Activated T-cell treated with anti-CD3 and anti-CD28 coated beads for 4 hours (primary cell): ENCODE measurements around the gene NLRC5.
A peak's percentile ranks its signal among the peaks of the same experiment; 100 is the strongest.

Experiments
- DNase-seq: peaks from one replicate; pipeline ENCODE4 v3.0.0-alpha.2; 2020

NLRC5 gene, protein sequence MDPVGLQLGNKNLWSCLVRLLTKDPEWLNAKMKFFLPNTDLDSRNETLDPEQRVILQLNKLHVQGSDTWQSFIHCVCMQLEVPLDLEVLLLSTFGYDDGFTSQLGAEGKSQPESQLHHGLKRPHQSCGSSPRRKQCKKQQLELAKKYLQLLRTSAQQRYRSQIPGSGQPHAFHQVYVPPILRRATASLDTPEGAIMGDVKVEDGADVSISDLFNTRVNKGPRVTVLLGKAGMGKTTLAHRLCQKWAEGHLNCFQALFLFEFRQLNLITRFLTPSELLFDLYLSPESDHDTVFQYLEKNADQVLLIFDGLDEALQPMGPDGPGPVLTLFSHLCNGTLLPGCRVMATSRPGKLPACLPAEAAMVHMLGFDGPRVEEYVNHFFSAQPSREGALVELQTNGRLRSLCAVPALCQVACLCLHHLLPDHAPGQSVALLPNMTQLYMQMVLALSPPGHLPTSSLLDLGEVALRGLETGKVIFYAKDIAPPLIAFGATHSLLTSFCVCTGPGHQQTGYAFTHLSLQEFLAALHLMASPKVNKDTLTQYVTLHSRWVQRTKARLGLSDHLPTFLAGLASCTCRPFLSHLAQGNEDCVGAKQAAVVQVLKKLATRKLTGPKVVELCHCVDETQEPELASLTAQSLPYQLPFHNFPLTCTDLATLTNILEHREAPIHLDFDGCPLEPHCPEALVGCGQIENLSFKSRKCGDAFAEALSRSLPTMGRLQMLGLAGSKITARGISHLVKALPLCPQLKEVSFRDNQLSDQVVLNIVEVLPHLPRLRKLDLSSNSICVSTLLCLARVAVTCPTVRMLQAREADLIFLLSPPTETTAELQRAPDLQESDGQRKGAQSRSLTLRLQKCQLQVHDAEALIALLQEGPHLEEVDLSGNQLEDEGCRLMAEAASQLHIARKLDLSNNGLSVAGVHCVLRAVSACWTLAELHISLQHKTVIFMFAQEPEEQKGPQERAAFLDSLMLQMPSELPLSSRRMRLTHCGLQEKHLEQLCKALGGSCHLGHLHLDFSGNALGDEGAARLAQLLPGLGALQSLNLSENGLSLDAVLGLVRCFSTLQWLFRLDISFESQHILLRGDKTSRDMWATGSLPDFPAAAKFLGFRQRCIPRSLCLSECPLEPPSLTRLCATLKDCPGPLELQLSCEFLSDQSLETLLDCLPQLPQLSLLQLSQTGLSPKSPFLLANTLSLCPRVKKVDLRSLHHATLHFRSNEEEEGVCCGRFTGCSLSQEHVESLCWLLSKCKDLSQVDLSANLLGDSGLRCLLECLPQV (N-terminal part only)

GRCh38 chr16:56988948-56989945 is at the start of gene NLRC5:
NLRC5 (plus strand) TSS chr16:56989557; CDS start chr16:57020713, 31,156 bp downstream.
- DNase-seq: peak; percentile 97

- DNase-seq: no peak
Measured at GRCh38 chr16:56939801-56940200, 49.6 kb upstream of the NLRC5 start.

DNA sequence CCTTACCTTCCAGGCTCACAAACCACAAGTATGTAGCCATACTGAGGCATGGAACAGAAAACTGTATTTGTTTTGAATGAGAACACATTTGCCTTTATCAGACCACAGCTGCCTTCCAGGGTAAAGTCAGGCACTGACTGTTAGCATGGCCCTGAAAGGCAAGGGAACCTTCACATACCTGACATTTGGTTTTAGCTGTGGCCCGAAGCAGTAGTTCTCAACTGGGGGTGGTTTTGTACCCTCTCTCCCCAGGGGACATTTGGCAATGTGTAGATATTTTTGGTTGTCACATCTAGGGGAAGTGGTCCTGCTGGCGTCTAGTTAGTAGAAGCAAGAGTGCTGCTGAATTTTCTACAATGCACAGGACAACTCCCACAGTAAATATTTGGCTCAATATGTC is 48.3 kb upstream of the NLRC5 start:
- no peak for DNase-seq

DNA sequence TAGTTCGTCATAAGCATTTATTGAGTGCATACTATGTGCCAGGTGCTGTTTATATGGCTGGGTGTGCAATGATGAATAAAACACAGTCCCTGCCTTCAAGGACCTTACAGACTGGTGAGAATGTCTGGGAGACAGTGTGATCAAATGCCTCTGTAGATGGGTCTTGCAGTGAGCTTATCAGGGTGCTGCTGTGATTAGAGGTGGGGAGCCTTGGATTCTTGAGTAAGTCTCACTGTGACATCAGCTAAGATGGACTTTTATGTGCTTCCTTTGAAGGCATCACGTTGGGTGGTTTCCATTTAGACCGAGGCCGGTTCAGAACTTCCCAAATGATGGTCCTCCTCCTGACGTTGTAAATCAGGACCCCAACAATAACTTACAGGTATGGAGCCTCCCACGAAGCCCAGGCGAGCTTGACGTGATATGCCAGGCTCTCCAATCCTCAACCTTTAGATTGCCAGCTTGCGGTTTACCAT is 47.5 kb upstream of the NLRC5 start:
- no peak for DNase-seq

GRCh38 chr16:56943761-56944375 is 45.5 kb upstream of the NLRC5 start:
- DNase-seq: no peak

GRCh38 chr16:56944954-56945839 is 44.2 kb upstream of the NLRC5 start:
- DNase-seq: no peak

- no peak for DNase-seq
Measured at GRCh38 chr16:56945847-56946527, 43.4 kb upstream of the NLRC5 start.

DNA sequence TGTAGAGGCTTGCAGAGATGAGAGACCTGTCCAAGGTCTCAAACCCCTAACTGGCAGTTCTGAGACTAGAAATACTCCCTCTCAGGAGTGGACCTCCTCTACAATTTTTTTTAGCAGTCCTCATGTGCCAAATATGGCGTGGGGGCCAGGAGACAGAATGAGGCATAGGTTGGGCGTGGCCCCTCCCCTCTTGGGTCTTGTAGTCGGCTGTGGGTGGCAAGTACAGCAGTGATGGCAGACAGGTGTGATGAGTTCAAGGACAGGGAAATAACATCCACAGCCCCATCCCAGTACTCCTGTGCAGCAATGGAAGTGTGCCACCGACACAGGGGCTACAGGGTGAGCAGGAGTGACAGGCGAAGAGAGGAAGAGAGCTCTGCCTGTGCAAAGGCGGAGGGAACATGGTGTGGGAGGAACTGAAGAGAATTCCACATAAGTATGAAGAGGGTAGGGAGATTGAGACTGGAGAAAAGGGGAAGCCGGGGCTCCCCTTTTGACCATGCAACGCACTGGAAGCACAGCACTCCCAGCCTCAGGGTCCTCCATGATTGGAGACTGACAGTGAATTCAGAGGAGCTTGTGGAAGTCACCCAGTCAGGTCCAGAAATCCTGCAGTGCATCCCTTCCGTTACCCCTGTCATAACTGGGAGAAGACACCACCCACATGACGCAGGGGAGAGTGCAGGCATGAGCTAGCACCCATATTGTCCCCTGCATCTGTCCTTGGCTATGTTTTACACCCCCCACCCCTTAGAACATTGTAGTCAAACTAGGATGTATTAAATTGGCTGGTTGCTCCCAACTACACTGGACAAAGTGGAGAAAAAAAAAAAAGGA is 42.4 kb upstream of the NLRC5 start:
- no peak for DNase-seq

- no peak for DNase-seq
Measured at GRCh38 chr16:56947604-56947995, 41.8 kb upstream of the NLRC5 start.

DNA sequence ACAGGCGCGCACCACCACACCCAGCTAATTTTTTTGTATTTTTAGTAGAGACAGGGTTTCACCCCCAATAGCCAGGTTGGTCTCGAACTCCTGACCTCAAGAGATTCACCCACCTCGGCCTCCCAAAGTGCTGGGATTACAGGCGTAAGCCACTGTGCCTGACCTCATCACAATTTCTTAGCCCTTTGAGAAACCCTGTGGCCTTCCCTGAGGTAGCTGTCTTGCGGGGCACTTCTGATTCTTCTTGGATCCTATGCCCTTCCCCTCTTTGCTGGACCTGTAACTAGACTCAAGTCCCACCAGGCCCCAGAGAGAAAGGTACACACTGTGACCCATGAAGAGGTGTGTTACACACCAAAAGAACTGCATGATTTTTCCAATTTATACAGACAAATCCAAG is 41.1 kb upstream of the NLRC5 start:
- DNase-seq: no peak

DNA sequence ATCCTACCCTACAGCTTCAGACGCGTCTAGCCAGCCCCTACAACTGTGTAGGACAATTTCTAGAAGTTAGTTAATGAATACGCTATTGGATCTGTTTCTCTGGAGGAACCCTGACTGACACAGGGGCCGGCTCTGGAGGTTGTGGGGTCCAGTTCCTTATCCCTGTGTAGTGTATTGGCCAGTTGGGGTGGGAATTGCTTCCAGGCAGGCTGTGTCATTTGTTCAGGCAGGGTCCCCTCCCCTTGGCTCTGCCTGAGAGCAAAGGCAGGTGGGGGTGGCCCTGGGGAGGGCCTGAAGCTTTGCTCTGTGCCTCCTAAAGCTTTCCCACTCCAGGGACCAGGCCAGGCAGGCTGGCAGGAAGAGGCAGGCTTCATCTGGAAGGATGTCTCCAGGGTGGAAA is 39.3 kb upstream of the NLRC5 start:
- no peak for DNase-seq

GRCh38 chr16:56950455-56950854 is 38.9 kb upstream of the NLRC5 start:
- DNase-seq: no peak

DNA sequence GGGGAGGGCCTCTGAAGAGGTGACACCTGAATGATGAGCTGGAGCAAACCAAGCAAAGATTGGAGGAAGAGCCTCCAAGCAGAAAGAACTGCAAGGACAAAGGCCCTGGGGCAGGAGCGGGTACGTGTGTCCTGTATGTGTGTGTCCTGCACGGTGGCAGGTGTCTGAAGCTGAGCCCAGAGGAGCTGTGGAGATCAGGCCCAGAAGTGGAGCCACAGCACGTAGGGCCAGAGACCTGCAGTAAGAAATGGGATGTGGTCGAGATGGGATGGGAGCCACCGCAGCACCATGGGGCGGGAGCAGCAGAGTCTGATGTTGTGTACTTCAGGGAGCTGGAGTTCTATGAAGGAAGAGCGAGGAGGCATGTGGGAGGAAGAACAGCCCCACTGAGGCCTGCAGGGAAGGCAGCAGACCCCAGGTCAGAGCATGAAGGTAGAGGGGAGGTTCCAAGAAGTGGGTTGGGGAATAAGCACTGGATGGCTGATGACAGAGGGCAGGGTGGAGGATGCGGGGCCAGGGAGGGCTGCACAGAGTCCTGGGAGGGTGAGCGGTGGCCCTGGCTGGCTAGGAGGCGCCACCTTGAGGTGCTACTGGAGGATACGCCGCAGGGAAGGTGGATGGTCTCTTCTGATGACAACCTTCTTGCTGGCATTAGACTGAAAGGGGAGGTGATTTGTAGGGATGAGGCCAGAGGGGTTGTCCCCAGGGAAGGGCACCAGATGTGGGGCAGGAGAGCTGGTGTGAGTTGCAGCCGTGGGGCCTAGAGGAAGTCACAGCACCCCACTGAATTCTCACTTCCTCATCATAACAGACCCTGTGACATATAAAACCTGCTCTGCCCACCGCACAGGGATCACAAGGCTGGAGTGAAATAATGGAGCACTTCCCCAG is 38.2 kb upstream of the NLRC5 start:
- no peak for DNase-seq

DNA sequence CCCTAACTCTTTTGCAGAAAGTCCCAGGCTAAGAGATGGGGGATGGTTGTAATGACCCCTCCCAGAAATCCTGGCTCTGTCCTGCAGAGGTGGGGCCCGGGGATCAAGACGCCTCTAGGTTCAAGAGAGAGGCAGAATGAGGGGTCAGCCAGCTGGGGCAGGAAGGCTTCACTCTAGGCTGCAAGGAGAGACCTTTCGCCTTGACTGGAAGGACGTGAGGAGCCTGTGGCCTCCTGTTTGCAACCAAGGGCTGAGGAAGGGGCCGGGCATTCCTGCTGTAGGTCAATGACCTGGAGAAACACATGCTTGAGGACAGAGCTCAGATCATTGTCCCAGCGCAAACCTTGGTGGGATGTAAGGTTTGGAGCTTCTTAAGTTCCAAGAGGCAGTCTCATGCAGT is 36.4 kb upstream of the NLRC5 start:
- no peak for DNase-seq

DNA sequence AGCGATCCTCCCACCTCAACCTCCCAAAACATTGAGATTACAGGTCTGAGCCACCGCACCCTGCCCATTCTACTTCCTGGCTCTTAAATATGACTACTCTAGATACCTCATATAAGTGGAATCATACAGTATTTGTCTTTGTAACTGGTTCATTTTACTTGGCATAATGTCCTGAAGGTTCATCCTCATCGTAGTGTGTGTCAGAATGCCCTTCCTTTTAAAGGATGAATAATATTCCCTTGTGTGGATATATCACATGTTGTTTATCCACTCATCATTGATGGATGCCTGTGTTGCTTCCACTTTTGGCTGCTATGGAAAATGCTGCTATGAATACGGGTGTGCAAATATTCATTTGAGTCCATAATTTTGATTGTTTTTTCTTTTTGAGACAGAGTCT is 33.3 kb upstream of the NLRC5 start:
- no peak for DNase-seq

DNA sequence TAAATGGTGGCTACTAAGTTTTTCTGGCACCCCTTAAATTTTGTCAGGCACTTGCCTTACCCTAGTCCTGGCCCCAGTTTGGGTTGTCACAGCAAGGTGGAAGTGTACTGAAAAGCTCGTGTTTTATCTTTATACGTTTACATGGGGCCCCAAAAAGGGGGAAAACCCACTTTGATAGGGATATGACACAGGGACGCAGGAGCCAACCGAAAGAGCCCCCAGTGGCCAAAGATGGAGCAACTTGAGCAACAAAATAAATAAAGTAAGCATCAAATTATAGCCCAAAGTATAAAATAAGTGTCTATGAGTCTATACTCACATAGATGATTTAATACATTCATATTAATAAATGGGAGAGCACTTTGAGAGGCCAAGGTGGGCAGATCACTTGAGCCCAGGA is 32.6 kb upstream of the NLRC5 start:
- no peak for DNase-seq

- no peak for DNase-seq
Measured at GRCh38 chr16:56960681-56961281, 28.6 kb upstream of the NLRC5 start.
